OCI-LY3 (cell line): ENCODE data around the gene FEN1.

Experiments
- H2AFZ ChIP-seq: fragments of 200-600, 300-600 bp; shearing (Covaris generic); 2 replicates; pipeline ENCODE4 v1.6.0; 2014; ENCODE audit warnings: antibody characterized with exemption, low read depth, low read length
- H3K27ac ChIP-seq: fragments of 200-600, 300-600 bp; sonication (generic); 2 replicates; pipeline ENCODE4 v1.5.1; 2014; ENCODE audit warnings: mild to moderate bottlenecking, low read length, moderate library complexity, mixed read lengths
- H3K27me3 ChIP-seq: fragments of 200-600, 300-600 bp; sonication (generic); 2 replicates; pipeline ENCODE4 v1.6.1; 2014; ENCODE audit warnings: low read depth, low read length, mixed read lengths
- H3K36me3 ChIP-seq: fragments of 200-600, 300-600 bp; sonication (generic); replicated peaks from 2 replicates; pipeline ENCODE3; 2014; ENCODE audit warnings: low read depth, low read length, mixed read lengths
- H3K4me1 ChIP-seq: fragments of 300-600, 200-600 bp; sonication (generic); 2 replicates; pipeline ENCODE4 v1.6.1; 2014; ENCODE audit warnings: low read length, mixed read lengths
- H3K4me2 ChIP-seq: fragments of 200-600, 300-600 bp; sonication (generic); 2 replicates; pipeline ENCODE4 v1.6.1; 2014; ENCODE audit warnings: low read length, mixed read lengths
- H3K4me3 ChIP-seq: fragments of 300-600, 200-600 bp; sonication (generic); 2 replicates; pipeline ENCODE4 v1.5.1; 2014; ENCODE audit warnings: antibody characterized with exemption, mild to moderate bottlenecking, low read length, moderate library complexity
- H3K79me2 ChIP-seq: fragments of 300-600, 200-600 bp; shearing (Covaris generic); 2 replicates; pipeline ENCODE4 v1.6.1; 2014; ENCODE audit warnings: mild to moderate bottlenecking, low read length, mixed read lengths
- H3K9ac ChIP-seq: fragments of 300-600, 200-600 bp; shearing (Covaris generic); 2 replicates; pipeline ENCODE4 v1.6.0; 2014; ENCODE audit warnings: mild to moderate bottlenecking, low read length, moderate library complexity
- H3K9me3 ChIP-seq: fragments of 200-600, 300-600 bp; shearing (Covaris generic); 2 replicates; pipeline ENCODE4 v1.6.1; 2014; ENCODE audit warnings: low read length, mixed read lengths; ENCODE audit not compliant: insufficient read depth
- H4K20me1 ChIP-seq: fragments of 200-600, 300-600 bp; sonication (generic); 2 replicates; pipeline ENCODE4 v1.6.1; 2016; ENCODE audit warnings: low read length, mixed read lengths; ENCODE audit not compliant: insufficient read depth
- EZH2phosphoT487 ChIP-seq: fragments of 200-600 bp; shearing (Covaris generic); IDR thresholded peaks from 2 replicates; pipeline ENCODE4 v1.6.1; 2018; ENCODE audit warnings: antibody characterized with exemption, mixed run types, low read depth
- TF ChIP-seq, protein P1 (sequence below): fragments of 200-600, 300-600 bp; sonication (generic); IDR thresholded peaks from 2 replicates; pipeline ENCODE4 v1.5.1; 2014; ENCODE audit warnings: antibody characterized with exemption, low read length, low read depth

FEN1 gene

GRCh38 chr11:61771195-61771894 is 21.4 kb upstream of the FEN1 start:
- Histone ChIP-seq H3K27me3 (no peaks in the 10 kb centered on the region), H4K20me1 (no peaks in the 10 kb centered on the region), H3K79me2 (no peaks in the 10 kb centered on the region), H3K36me3 (no peaks in the 10 kb centered on the region), H2AFZ (no peak overlapping the region), H3K9ac (no peak overlapping the region), H3K4me3 (no peak overlapping the region), H3K4me2 (no peak overlapping the region), H3K9me3 (no peaks in the 10 kb centered on the region), H3K4me1 (no peaks in the 10 kb centered on the region; the same call in 1 of the 2 replicates), H3K27ac (no peak overlapping the region)
- no peak for TF ChIP-seq EZH2phosphoT487
- TF ChIP-seq, protein P1, sequence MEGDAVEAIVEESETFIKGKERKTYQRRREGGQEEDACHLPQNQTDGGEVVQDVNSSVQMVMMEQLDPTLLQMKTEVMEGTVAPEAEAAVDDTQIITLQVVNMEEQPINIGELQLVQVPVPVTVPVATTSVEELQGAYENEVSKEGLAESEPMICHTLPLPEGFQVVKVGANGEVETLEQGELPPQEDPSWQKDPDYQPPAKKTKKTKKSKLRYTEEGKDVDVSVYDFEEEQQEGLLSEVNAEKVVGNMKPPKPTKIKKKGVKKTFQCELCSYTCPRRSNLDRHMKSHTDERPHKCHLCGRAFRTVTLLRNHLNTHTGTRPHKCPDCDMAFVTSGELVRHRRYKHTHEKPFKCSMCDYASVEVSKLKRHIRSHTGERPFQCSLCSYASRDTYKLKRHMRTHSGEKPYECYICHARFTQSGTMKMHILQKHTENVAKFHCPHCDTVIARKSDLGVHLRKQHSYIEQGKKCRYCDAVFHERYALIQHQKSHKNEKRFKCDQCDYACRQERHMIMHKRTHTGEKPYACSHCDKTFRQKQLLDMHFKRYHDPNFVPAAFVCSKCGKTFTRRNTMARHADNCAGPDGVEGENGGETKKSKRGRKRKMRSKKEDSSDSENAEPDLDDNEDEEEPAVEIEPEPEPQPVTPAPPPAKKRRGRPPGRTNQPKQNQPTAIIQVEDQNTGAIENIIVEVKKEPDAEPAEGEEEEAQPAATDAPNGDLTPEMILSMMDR: no peak

- Histone ChIP-seq H3K4me3 (no peak overlapping the region), H3K27ac (no peak overlapping the region), H2AFZ (no peak overlapping the region), H3K27me3 (no peaks in the 10 kb centered on the region), H3K9ac (no peak overlapping the region), H3K4me1 (no peaks in the 10 kb centered on the region; the same call in 1 of the 2 replicates), H3K4me2 (no peak overlapping the region), H3K36me3 (no peaks in the 10 kb centered on the region), H3K79me2 (no peaks in the 10 kb centered on the region), H3K9me3 (no peaks in the 10 kb centered on the region), H4K20me1 (no peaks in the 10 kb centered on the region)
- TF ChIP-seq, protein P1: no peak
- TF ChIP-seq EZH2phosphoT487: no peak
Observed at GRCh38 chr11:61771985-61772455, 20.7 kb upstream of the FEN1 start.

GRCh38 chr11:61773356-61773755 is 19.4 kb upstream of the FEN1 start:
- H3K4me2 ChIP-seq: no peak overlapping the region
- no peaks in the 10 kb centered on the region for H3K9me3 ChIP-seq
- H4K20me1 ChIP-seq: no peaks in the 10 kb centered on the region
- H2AFZ ChIP-seq: no peak overlapping the region
- TF ChIP-seq, protein P1: no peak
- no peak for TF ChIP-seq EZH2phosphoT487
- no peaks in the 10 kb centered on the region for H3K79me2 ChIP-seq
- no peaks in the 10 kb centered on the region; the same call in 1 of the 2 replicates for H3K4me1 ChIP-seq
- H3K9ac ChIP-seq: no peak overlapping the region
- no peaks in the 10 kb centered on the region for H3K36me3 ChIP-seq
- H3K27ac ChIP-seq: no peak overlapping the region
- H3K27me3 ChIP-seq: no peaks in the 10 kb centered on the region
- no peak overlapping the region for H3K4me3 ChIP-seq

GRCh38 chr11:61773809-61774208 is 18.9 kb upstream of the FEN1 start:
- no peaks in the 10 kb centered on the region for H3K9me3 ChIP-seq

More at GRCh38 chr11:61773809-61774208, 18.9 kb upstream of the FEN1 start:
- Histone ChIP-seq H3K4me2 (no peak overlapping the region), H3K27ac (no peak overlapping the region), H3K36me3 (no peaks in the 10 kb centered on the region), H3K79me2 (no peaks in the 10 kb centered on the region), H3K4me3 (no peak overlapping the region), H4K20me1 (no peaks in the 10 kb centered on the region), H2AFZ (no peak overlapping the region), H3K27me3 (no peaks in the 10 kb centered on the region), H3K9ac (no peak overlapping the region), H3K4me1 (no peaks in the 10 kb centered on the region; the same call in 1 of the 2 replicates)
- no peak for TF ChIP-seq EZH2phosphoT487
- TF ChIP-seq, protein P1: no peak
